SJCRH30 (cell line): ENCODE results near the gene USPL1. TPM values are rescaled to one million over a fixed set of nuclear protein-coding genes. Genes with fewer than 3 reads are reported as not detected.

Experiments used
- DNase-seq, 2 experiments: peaks; one replicate each; pipeline ENCODE4 v3.0.0-alpha.2; 2015 to 2020
- H3K27ac ChIP-seq: fragments of 250-450 bp; sonication (Bioruptor Pico); 2 replicates; pipeline ENCODE4 v1.5.1; 2020; ENCODE audit warnings: mild to moderate bottlenecking, moderate library complexity
- H3K27me3 ChIP-seq: fragments of 250-450 bp; sonication (Bioruptor Pico); 2 replicates; pipeline ENCODE4 v1.5.1; 2020; ENCODE audit warnings: mild to moderate bottlenecking, moderate library complexity
- H3K36me3 ChIP-seq: fragments of 250-450 bp; sonication (Bioruptor Pico); 2 replicates; pipeline ENCODE4 v1.5.1; 2020; ENCODE audit warnings: mild to moderate bottlenecking, moderate library complexity
- H3K4me1 ChIP-seq: fragments of 250-450 bp; sonication (Bioruptor Pico); 2 replicates; pipeline ENCODE4 v1.5.1; 2020; ENCODE audit warnings: mild to moderate bottlenecking, moderate library complexity
- H3K4me3 ChIP-seq: fragments of 250-450 bp; sonication (Bioruptor Pico); 2 replicates; pipeline ENCODE4 v1.5.1; 2020; ENCODE audit warnings: mild to moderate bottlenecking, moderate library complexity
- H3K9me3 ChIP-seq: fragments of 250-450 bp; sonication (Bioruptor Pico); replicated peaks from 2 replicates; pipeline ENCODE4 v1.5.1; 2020; ENCODE audit warnings: mild to moderate bottlenecking, moderate library complexity
- total RNA-seq: library from RNA; depleted of rRNA; stranded (reverse); fragments of >200 nt; shearing (Covaris generic); gene quantifications from 2 replicates; pipeline ENCODE4 v1.2.3, GENCODE V29; 2014; rRNA removed

The USPL1 gene
- 42.2 and 46.0 TPM in 2 replicates for total RNA-seq

- DNase-seq = peak; percentile 99
- Histone ChIP-seq H3K36me3 (peaks cover 13% of the 10 kb centered on the region), H3K4me3 (peak within 1 kb of the TSS; percentile 85), H3K27me3 (no peaks in the 10 kb centered on the region), H3K4me1 (peaks cover 10% of the 10 kb centered on the region), H3K9me3 (no peaks in the 10 kb centered on the region), H3K27ac (peak within 1 kb of the TSS; percentile 94)
These were observed at the start of gene USPL1 for GRCh38 chr13:30617315-30618185. Gene USPL1, plus strand, starts transcription at chr13:30617920. Its CDS starts 3,221 bp downstream, at chr13:30621141.

GRCh38 chr13:30569901-30570576 is 47.7 kb upstream of the USPL1 start:
- Histone ChIP-seq H3K36me3 (no peaks in the 10 kb centered on the region), H3K4me3 (no peak overlapping the region), H3K27me3 (no peaks in the 10 kb centered on the region), H3K27ac (no peak overlapping the region), H3K9me3 (no peaks in the 10 kb centered on the region), H3K4me1 (no peaks in the 10 kb centered on the region)
- no peak for DNase-seq

- Histone ChIP-seq H3K36me3 (no peaks in the 10 kb centered on the region), H3K4me3 (no peak overlapping the region), H3K27ac (no peak overlapping the region), H3K27me3 (no peaks in the 10 kb centered on the region), H3K9me3 (no peaks in the 10 kb centered on the region), H3K4me1 (no peaks in the 10 kb centered on the region)
- DNase-seq = no peak
These were observed 47.0 kb upstream of the USPL1 start for GRCh38 chr13:30570691-30571090.

DNA sequence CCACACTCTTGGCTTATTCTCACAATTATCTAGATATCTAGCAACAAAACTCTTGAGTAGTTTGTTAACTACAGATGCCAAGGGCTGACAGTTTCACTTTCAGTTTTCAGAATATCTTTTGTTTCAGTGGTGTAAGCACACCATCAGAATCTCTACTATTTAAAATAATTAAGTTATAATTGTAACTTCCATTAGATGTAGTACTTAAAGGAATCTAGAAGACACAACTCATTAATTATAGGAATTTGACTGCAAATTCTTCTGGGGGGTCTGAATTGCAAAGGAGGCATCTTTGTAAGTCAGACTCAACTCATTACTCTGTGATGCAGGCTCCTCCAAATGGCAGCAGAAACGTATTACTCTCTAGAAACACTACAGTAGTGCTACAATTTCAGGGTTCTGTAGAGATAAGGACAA is 44.9 kb upstream of the USPL1 start:
- Histone ChIP-seq H3K9me3 (no peaks in the 10 kb centered on the region), H3K4me3 (peak overlapping the region; percentile 30), H3K27ac (no peak overlapping the region), H3K27me3 (no peaks in the 10 kb centered on the region), H3K36me3 (no peaks in the 10 kb centered on the region), H3K4me1 (peaks cover 3% of the 10 kb centered on the region)
- peak in 1 of 2 experiments; percentile 26 for DNase-seq

- Histone ChIP-seq H3K9me3 (no peaks in the 10 kb centered on the region), H3K27me3 (no peaks in the 10 kb centered on the region), H3K4me3 (no peak overlapping the region), H3K36me3 (no peaks in the 10 kb centered on the region), H3K27ac (no peak overlapping the region), H3K4me1 (peaks cover 3% of the 10 kb centered on the region)
- peak; percentile 35 to 64 for DNase-seq
These were observed 41.2 kb upstream of the USPL1 start for GRCh38 chr13:30576528-30576927.

DNA sequence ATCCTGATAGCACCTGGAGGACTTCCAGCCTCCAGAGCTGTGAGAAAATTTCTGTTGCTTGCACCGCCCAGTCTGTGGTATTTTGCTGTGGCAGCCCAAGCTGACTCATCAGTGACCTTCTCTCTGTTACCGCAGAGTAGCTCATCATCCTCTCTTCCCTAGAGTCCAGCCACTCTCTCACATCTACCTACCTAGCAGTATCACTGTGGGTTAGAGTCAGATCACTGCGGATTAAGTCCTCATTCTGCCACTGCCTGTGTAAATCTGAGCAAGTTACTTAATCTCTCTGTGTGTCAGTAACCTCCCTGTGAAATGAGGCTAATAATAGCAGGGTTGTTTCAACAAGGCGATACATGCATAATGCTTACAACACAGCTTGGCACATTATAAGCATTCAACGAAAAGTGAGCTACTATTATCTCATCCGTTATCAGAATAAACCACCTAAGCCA is 40.3 kb upstream of the USPL1 start:
- Histone ChIP-seq H3K27ac (no peak overlapping the region), H3K36me3 (no peaks in the 10 kb centered on the region), H3K9me3 (no peaks in the 10 kb centered on the region), H3K4me3 (no peak overlapping the region), H3K4me1 (peaks cover 3% of the 10 kb centered on the region), H3K27me3 (no peaks in the 10 kb centered on the region)
- DNase-seq = peak; percentile 39 to 52

DNA sequence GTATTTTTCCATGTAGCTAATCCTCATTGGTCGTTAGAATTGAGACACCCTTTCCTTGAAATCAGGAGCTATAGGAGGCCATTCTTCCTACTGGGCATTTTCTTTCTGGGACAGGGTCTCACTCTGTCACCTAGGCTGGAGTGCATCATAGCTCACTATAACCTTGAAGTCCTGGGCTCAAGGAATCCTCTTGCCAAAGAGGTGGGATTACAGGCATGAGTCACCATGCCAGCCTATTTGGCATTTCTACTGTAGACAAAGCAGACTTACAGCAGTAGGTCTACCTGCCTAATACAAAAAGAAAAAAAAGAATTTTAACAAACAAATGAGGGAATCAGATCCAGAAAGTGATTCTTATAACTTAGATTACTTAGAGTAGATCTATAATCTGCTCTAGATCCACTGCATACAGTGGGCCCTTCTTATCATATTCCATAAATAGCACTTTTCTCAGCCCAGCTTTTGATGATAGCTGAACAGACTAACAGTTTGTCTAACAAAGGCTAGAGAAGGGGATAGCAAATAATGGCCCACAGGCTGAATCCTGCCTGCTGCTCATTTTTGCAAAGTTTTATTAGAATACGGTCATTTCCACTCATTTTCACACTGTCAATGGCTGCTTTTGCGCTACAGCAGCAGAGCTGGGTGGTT is 36.7 kb upstream of the USPL1 start:
- Histone ChIP-seq H3K27ac (no peak overlapping the region), H3K4me3 (no peak overlapping the region), H3K9me3 (no peaks in the 10 kb centered on the region), H3K4me1 (peaks cover 3% of the 10 kb centered on the region), H3K27me3 (no peaks in the 10 kb centered on the region), H3K36me3 (no peaks in the 10 kb centered on the region)
- no peak for DNase-seq

- Histone ChIP-seq H3K27me3 (no peaks in the 10 kb centered on the region; the same call in 1 of the 2 replicates), H3K36me3 (no peaks in the 10 kb centered on the region), H3K9me3 (no peaks in the 10 kb centered on the region), H3K4me1 (peaks cover 3% of the 10 kb centered on the region), H3K27ac (no peak overlapping the region), H3K4me3 (no peak overlapping the region)
- DNase-seq = peak in 1 of 2 experiments; percentile 34
These were observed 36.1 kb upstream of the USPL1 start for GRCh38 chr13:30581582-30581981.

DNA sequence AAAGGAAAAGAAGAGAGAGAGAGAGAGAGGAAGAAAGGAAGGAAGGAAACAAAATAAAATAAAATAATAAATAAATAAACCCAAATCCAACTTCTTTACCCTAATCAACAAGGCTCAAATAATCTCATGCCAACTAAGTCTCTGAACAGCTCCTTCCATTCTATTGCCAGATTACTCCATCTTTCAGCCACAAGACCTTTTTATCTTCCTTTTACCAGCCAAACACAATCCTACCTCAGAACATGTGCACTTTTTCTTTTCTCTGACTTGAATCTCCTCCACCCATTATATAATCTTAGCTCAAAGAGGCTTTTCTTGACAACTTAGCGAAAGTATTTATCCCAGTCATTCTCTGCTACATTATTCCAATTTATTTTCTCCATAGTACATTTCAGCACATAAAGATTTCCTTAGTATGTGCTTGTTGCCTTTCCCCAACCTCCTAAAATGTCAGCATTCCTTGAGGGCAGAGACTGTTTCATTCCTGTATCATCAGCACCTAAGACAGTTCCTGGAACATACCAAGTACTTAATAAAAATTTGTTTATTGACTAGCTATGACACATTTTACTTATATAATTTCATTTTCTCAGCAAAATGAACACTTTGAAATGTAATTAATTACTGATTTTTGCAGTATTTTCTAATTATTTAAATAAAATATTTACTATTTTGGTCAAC is 33.5 kb upstream of the USPL1 start:
- H3K27me3 ChIP-seq = no peaks in the 10 kb centered on the region; the same call in 1 of the 2 replicates
- H3K27ac ChIP-seq = no peak overlapping the region
- H3K9me3 ChIP-seq = no peaks in the 10 kb centered on the region
- no peaks in the 10 kb centered on the region for H3K36me3 ChIP-seq
- no peak overlapping the region for H3K4me3 ChIP-seq
- H3K4me1 ChIP-seq = no peaks in the 10 kb centered on the region
- DNase-seq = no peak

GRCh38 chr13:30585748-30586262 is 31.9 kb upstream of the USPL1 start:
- H3K27me3 ChIP-seq = no peaks in the 10 kb centered on the region; the same call in 1 of the 2 replicates
- no peaks in the 10 kb centered on the region for H3K4me1 ChIP-seq
- no peak for DNase-seq
- H3K27ac ChIP-seq = no peak overlapping the region
- H3K4me3 ChIP-seq = no peak overlapping the region
- H3K9me3 ChIP-seq = no peaks in the 10 kb centered on the region
- H3K36me3 ChIP-seq = no peaks in the 10 kb centered on the region

GRCh38 chr13:30587231-30587630 is 30.5 kb upstream of the USPL1 start:
- DNase-seq = no peak
- H3K27me3 ChIP-seq = no peaks in the 10 kb centered on the region; the same call in 1 of the 2 replicates
- no peak overlapping the region for H3K27ac ChIP-seq
- no peaks in the 10 kb centered on the region for H3K4me1 ChIP-seq
- no peaks in the 10 kb centered on the region for H3K36me3 ChIP-seq
- H3K9me3 ChIP-seq = no peaks in the 10 kb centered on the region
- H3K4me3 ChIP-seq = no peak overlapping the region

- no peaks in the 10 kb centered on the region for H3K9me3 ChIP-seq
- no peaks in the 10 kb centered on the region for H3K36me3 ChIP-seq
- H3K27me3 ChIP-seq = no peaks in the 10 kb centered on the region; the same call in 1 of the 2 replicates
- no peak overlapping the region for H3K4me3 ChIP-seq
- no peak overlapping the region for H3K27ac ChIP-seq
- no peaks in the 10 kb centered on the region for H3K4me1 ChIP-seq
- DNase-seq = no peak
These were observed 30.0 kb upstream of the USPL1 start for GRCh38 chr13:30587739-30588138.

DNA sequence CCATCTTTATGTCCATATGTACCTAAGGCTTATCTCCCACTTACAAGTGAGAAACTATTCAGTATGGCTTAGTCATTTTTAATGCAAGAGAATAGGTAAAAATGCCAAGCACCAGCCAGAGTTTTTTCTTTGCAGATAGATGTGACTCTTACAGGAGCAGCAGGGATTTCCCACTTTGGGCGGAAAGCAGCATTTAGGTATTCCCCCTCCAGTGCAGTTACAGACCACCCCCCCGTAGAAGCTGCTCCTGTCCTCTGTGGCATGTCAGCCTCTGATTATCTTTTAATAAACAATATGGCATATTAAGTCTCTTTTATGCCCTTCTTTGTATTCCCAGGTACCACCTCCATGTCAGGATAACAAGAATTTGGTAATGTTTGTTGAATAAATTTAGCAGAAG is 24.7 kb upstream of the USPL1 start:
- Histone ChIP-seq H3K27ac (no peak overlapping the region), H3K27me3 (no peaks in the 10 kb centered on the region), H3K4me1 (no peaks in the 10 kb centered on the region), H3K9me3 (no peaks in the 10 kb centered on the region; the same call in 1 of the 2 replicates), H3K36me3 (no peaks in the 10 kb centered on the region), H3K4me3 (no peak overlapping the region)
- no peak for DNase-seq

GRCh38 chr13:30600496-30600895 is 17.2 kb upstream of the USPL1 start:
- H3K36me3 ChIP-seq = no peaks in the 10 kb centered on the region
- H3K9me3 ChIP-seq = no peaks in the 10 kb centered on the region
- H3K4me3 ChIP-seq = no peak overlapping the region
- no peaks in the 10 kb centered on the region for H3K27me3 ChIP-seq
- H3K4me1 ChIP-seq = no peaks in the 10 kb centered on the region
- no peak for DNase-seq
- H3K27ac ChIP-seq = no peak overlapping the region
